HCT116 (cell line): ENCODE measurements around the gene UPK3B. TPM values are rescaled to one million over a fixed set of nuclear protein-coding genes. Genes with fewer than 3 reads are reported as not detected.
"Not testable (repeated sequence)": the region's sequence is repeated elsewhere in the genome, so short reads cannot be mapped to it uniquely, and the experiment has no call there.

Source experiments
- ATAC-seq: fragments of 200-7000 bp; cut with Tn5 transposase; 2 replicates; pipeline ENCODE4 v1.9.1; 2020; ENCODE audit warnings: mild to moderate bottlenecking, moderate library complexity
- BruUV-seq: library from RNA; stranded (reverse); fragments of 400-500 nt; replicated peaks from 2 replicates; lab custom pipeline; 2021; lab: Mats Ljungman, UMichigan
- CTCF ChIA-PET: fragments of 300-600 bp; sonication (Branson Sonifier 250); formaldehyde crosslinking; loops from one replicate; lab custom pipeline; 2021; ENCODE audit warnings: antibody characterized with exemption; lab: Charles Lee
- POLR2A ChIA-PET: fragments of 300-600, 350-600 bp; sonication (Branson Sonifier 250); formaldehyde crosslinking; loops from one replicate; lab custom pipeline; 2021; ENCODE audit warnings: antibody characterized with exemption; lab: Charles Lee
- RAD21 ChIA-PET, 2 experiments: fragments of 300-600 bp; sonication (Branson Sonifier 250); formaldehyde crosslinking; loops; one replicate each; lab custom pipeline; 2023; ENCODE audit warnings: low total read pairs in 2 of 2; ENCODE audit not compliant: uncharacterized antibody in 2 of 2, unreplicated experiment in 2 of 2, low non-redundant PET in 1 of 2; lab: Charles Lee
- DNase-seq: peaks from one replicate; pipeline ENCODE4 v3.0.0-alpha.2; 2010; ENCODE audit warnings: low read depth, low spot score
- H2AFZ ChIP-seq: fragments of 200-600 bp; shearing (Covaris generic), sonication (generic); 2 replicates; pipeline ENCODE4 v1.6.1; 2017; ENCODE audit warnings: low read depth, mixed run types, mixed read lengths, antibody characterized with exemption, low read length; ENCODE audit not compliant: poor library complexity, severe bottlenecking
- H3K27ac ChIP-seq: 2 replicates; pipeline ENCODE4 v1.5.1; 2012; ENCODE audit warnings: low read depth, low read length
- H3K27me3 ChIP-seq: fragments of 200-600 bp; sonication (generic); 2 replicates; pipeline ENCODE4 v1.6.1; 2016; ENCODE audit warnings: mixed run types, low read length, mixed read lengths; ENCODE audit not compliant: insufficient read depth
- H3K36me3 ChIP-seq, 2 experiments: fragments of 200-500 bp in 1 of 2; fragments of 200-600 bp in 1 of 2; sonication (Bioruptor generic) in 1 of 2; sonication (generic) in 1 of 2; 2 replicates each; pipeline versions ENCODE4 v1.5.1 to v1.6.1; 2014 to 2016; ENCODE audit warnings: low read length in 2 of 2, inconsistent platforms in 1 of 2, mixed read lengths in 1 of 2, mixed run types in 1 of 2; ENCODE audit not compliant: insufficient read depth in 2 of 2, control insufficient read depth in 1 of 2
- H3K4me1 ChIP-seq, 2 experiments: fragments of 200-600 bp in 1 of 2; sonication (generic) in 1 of 2; 2 replicates each; pipeline versions ENCODE4 v1.5.1 to v1.6.1; 2012 to 2017; ENCODE audit warnings: low read length in 2 of 2, inconsistent platforms in 1 of 2, mild to moderate bottlenecking in 1 of 2, mixed read lengths in 1 of 2, mixed run types in 1 of 2, moderate library complexity in 1 of 2; ENCODE audit not compliant: insufficient read depth in 2 of 2, control insufficient read depth in 1 of 2
- H3K4me2 ChIP-seq: fragments of 200-600 bp; sonication (generic); 2 replicates; pipeline ENCODE4 v1.6.1; 2017; ENCODE audit warnings: mixed run types, low read length, mixed read lengths
- H3K4me3 ChIP-seq, 2 experiments: fragments of 200-600 bp in 1 of 2; sonication (generic) in 1 of 2; replicated peaks in 1 of 2; 2 replicates each; pipeline ENCODE4 v1.5.1; 2011 to 2016; ENCODE audit warnings: low read length in 2 of 2, control low read depth in 1 of 2, low read depth in 1 of 2, mild to moderate bottlenecking in 1 of 2, mixed read lengths in 1 of 2, mixed run types in 1 of 2
- H3K79me2 ChIP-seq: fragments of 200-600 bp; sonication (generic); 2 replicates; pipeline ENCODE4 v1.6.1; 2017; ENCODE audit warnings: mild to moderate bottlenecking, mixed run types, low read length, moderate library complexity, mixed read lengths; ENCODE audit not compliant: insufficient read depth
- H3K9ac ChIP-seq: fragments of 200-600 bp; sonication (generic); 2 replicates; pipeline ENCODE4 v1.6.1; 2016; ENCODE audit warnings: low read length, mixed read lengths
- H3K9me2 ChIP-seq: fragments of 200-600 bp; sonication (generic), shearing (Covaris generic); 2 replicates; pipeline ENCODE4 v1.6.1; 2017; ENCODE audit warnings: mixed run types, mild to moderate bottlenecking, moderate library complexity; ENCODE audit not compliant: insufficient read depth
- H3K9me3 ChIP-seq, 2 experiments: fragments of 200-500 bp in 1 of 2; fragments of 200-600 bp in 1 of 2; sonication (Bioruptor generic) in 1 of 2; sonication (generic) in 1 of 2; 2 replicates each; pipeline ENCODE4 v1.6.1; 2014 to 2017; ENCODE audit warnings: low read length in 2 of 2, mixed read lengths in 2 of 2, inconsistent platforms in 1 of 2, low read depth in 1 of 2, mild to moderate bottlenecking in 1 of 2, mixed run types in 1 of 2, moderate library complexity in 1 of 2; ENCODE audit not compliant: control insufficient read depth in 1 of 2, insufficient read depth in 1 of 2
- H4K20me1 ChIP-seq: fragments of 200-600 bp; sonication (generic), shearing (Covaris generic); 2 replicates; pipeline ENCODE4 v1.6.1; 2017; ENCODE audit warnings: mixed run types, mild to moderate bottlenecking, moderate library complexity; ENCODE audit not compliant: insufficient read depth
- intact Hi-C: fragments of 100-400 bp; cut with micrococcal nuclease; formaldehyde crosslinking; loops from 2 replicates; pipeline ENCODE4 v1.10.0; 2022
- total RNA-seq: library from RNA; stranded (reverse); gene quantifications from one replicate; pipeline ENCODE4 v1.2.1, GENCODE V29; 2021; ENCODE audit not compliant: unreplicated experiment

The UPK3B gene
- total RNA-seq, 1 experiment from 2014 or later: 2.3 TPM

GRCh38 chr7:76476742-76477474, 33.4 kb upstream of the UPK3B start:
- H3K27ac ChIP-seq, H3K27me3 ChIP-seq, H3K9me3 ChIP-seq, POLR2A ChIA-PET, CTCF ChIA-PET, ATAC-seq, RAD21 ChIA-PET, H4K20me1 ChIP-seq, H3K9ac ChIP-seq, H3K36me3 ChIP-seq, H3K9me2 ChIP-seq, H3K4me2 ChIP-seq, intact Hi-C loops, H3K4me3 ChIP-seq, H3K79me2 ChIP-seq, H3K4me1 ChIP-seq, BruUV-seq, H2AFZ ChIP-seq, DNase-seq: not testable (repeated sequence)

GRCh38 chr7:76479628-76480027, 30.7 kb upstream of the UPK3B start:
- RAD21 ChIA-PET, CTCF ChIA-PET, H3K4me3 ChIP-seq, H3K9me2 ChIP-seq, H3K9me3 ChIP-seq, H3K36me3 ChIP-seq, H3K27me3 ChIP-seq, BruUV-seq, POLR2A ChIA-PET, H3K4me2 ChIP-seq, ATAC-seq, H4K20me1 ChIP-seq, H3K4me1 ChIP-seq, H3K27ac ChIP-seq, intact Hi-C loops, H2AFZ ChIP-seq, H3K9ac ChIP-seq, DNase-seq, H3K79me2 ChIP-seq: not testable (repeated sequence)

- BruUV-seq, RAD21 ChIA-PET, POLR2A ChIA-PET: not testable (repeated sequence)
These were observed 29.7 kb upstream of the UPK3B start for GRCh38 chr7:76480403-76481253.

GRCh38 chr7:76482660-76483059, 27.7 kb upstream of the UPK3B start:
- DNase-seq, H3K4me1 ChIP-seq, POLR2A ChIA-PET, H3K9ac ChIP-seq, H4K20me1 ChIP-seq, H3K9me2 ChIP-seq, BruUV-seq, ATAC-seq, H3K4me2 ChIP-seq, H3K36me3 ChIP-seq, H3K27me3 ChIP-seq, H2AFZ ChIP-seq, H3K79me2 ChIP-seq, intact Hi-C loops, H3K4me3 ChIP-seq, RAD21 ChIA-PET, H3K9me3 ChIP-seq, CTCF ChIA-PET, H3K27ac ChIP-seq: not testable (repeated sequence)

More at GRCh38 chr7:76480403-76481253, 29.7 kb upstream of the UPK3B start:
- H3K27me3 ChIP-seq, H3K36me3 ChIP-seq, ATAC-seq, H3K4me3 ChIP-seq, DNase-seq, CTCF ChIA-PET, H3K9me2 ChIP-seq, H3K9ac ChIP-seq, intact Hi-C loops, H3K27ac ChIP-seq, H4K20me1 ChIP-seq, H2AFZ ChIP-seq, H3K4me2 ChIP-seq, H3K9me3 ChIP-seq, H3K4me1 ChIP-seq, H3K79me2 ChIP-seq: not testable (repeated sequence)
